GM12878 (cell line): ENCODE data around the gene AMZ2. TPM values are rescaled to one million over a fixed set of nuclear protein-coding genes. Genes with fewer than 3 reads are reported as not detected.

ENCODE experiments used
- ATAC-seq: fragments of 200-7000 bp; cut with Tn5 transposase; 3 replicates; pipeline ENCODE4 v1.9.1; 2020; ENCODE audit warnings: mild to moderate bottlenecking, moderate library complexity
- BruUV-seq: library from RNA; stranded (reverse); fragments of 400-500 nt; replicated peaks from 2 replicates; lab custom pipeline; 2021; lab: Mats Ljungman, UMichigan
- CTCF ChIA-PET: fragments of 300-600 bp; sonication (Branson Sonifier 250); formaldehyde crosslinking; extraction: SDS; loops from one replicate; lab custom pipeline; 2021; ENCODE audit warnings: inconsistent platforms; lab: Yijun Ruan, JAX
- POLR2A ChIA-PET: fragments of 350-600 bp; formaldehyde crosslinking; extraction: SDS; loops from one replicate; lab custom pipeline; 2021; ENCODE audit warnings: inconsistent platforms; lab: Charles Lee
- RAD21 ChIA-PET: fragments of 300-600 bp; sonication (Branson Sonifier 250); formaldehyde crosslinking; loops from one replicate; lab custom pipeline; 2023; ENCODE audit warnings: antibody characterized with exemption; ENCODE audit not compliant: unreplicated experiment; lab: Charles Lee
- SMC1A ChIA-PET: fragments of 300-600 bp; sonication (Branson Sonifier 250); formaldehyde crosslinking; loops from one replicate; lab custom pipeline; 2023; ENCODE audit not compliant: unreplicated experiment, uncharacterized antibody; lab: Charles Lee
- DNase-seq: peaks from one replicate; pipeline ENCODE4 v3.0.0-alpha.2; 2011; ENCODE audit warnings: low read depth, low spot score
- FAIRE-seq: peaks from 3 replicates; lab custom pipeline; 2011; peaks lifted over from hg19 to GRCh38; lab: Jason Lieb, UNC
- H2AFZ ChIP-seq: 2 replicates; pipeline ENCODE4 v1.6.0; 2011; ENCODE audit warnings: low read depth, low read length, control low read depth; ENCODE audit not compliant: control insufficient read depth
- H3K27ac ChIP-seq: 2 replicates; pipeline ENCODE4 v1.5.1; 2011; ENCODE audit warnings: control low read depth; ENCODE audit not compliant: control insufficient read depth, insufficient read depth
- H3K27me3 ChIP-seq, 2 experiments: replicated peaks in 1 of 2; 2 replicates each; pipeline versions ENCODE4 v1.6.0 to v1.6.1; 2011; ENCODE audit warnings: low read length in 1 of 2; ENCODE audit not compliant: control insufficient read depth in 2 of 2, insufficient read depth in 2 of 2
- H3K36me3 ChIP-seq, 2 experiments: 2 replicates each; pipeline ENCODE4 v1.5.1; 2011; ENCODE audit warnings: low read length in 1 of 2; ENCODE audit not compliant: control insufficient read depth in 2 of 2, insufficient read depth in 2 of 2
- H3K4me1 ChIP-seq: 2 replicates; pipeline ENCODE4 v1.6.1; 2011; ENCODE audit warnings: mild to moderate bottlenecking, low read length, moderate library complexity, mixed read lengths; ENCODE audit not compliant: control insufficient read depth, insufficient read depth
- H3K4me2 ChIP-seq: 2 replicates; pipeline ENCODE4 v1.6.0; 2011; ENCODE audit warnings: control low read depth; ENCODE audit not compliant: control insufficient read depth, insufficient read depth
- H3K4me3 ChIP-seq: fragments of 200-600 bp; sonication (generic); 2 replicates; pipeline ENCODE4 v1.5.1; 2016
- H3K79me2 ChIP-seq: 2 replicates; pipeline ENCODE4 v1.6.0; 2011; ENCODE audit warnings: low read length; ENCODE audit not compliant: control insufficient read depth, insufficient read depth
- H3K9ac ChIP-seq: 2 replicates; pipeline ENCODE4 v1.8.0; 2011; ENCODE audit warnings: low read length, control low read depth, mixed read lengths; ENCODE audit not compliant: control insufficient read depth, insufficient read depth
- H3K9me3 ChIP-seq: replicated peaks from 3 replicates; pipeline ENCODE4 v1.5.1; 2011; ENCODE audit warnings: mild to moderate bottlenecking, low read length; ENCODE audit not compliant: control insufficient read depth, insufficient read depth
- H4K20me1 ChIP-seq: 2 replicates; pipeline ENCODE4 v1.6.0; 2011; ENCODE audit not compliant: control insufficient read depth, insufficient read depth
- BCL11A ChIP-seq: IDR thresholded peaks from 2 replicates; pipeline ENCODE4 v1.6.1; 2011; ENCODE audit warnings: low read depth, low read length
- CBX3 ChIP-seq: fragments of 200-600 bp; sonication (generic); IDR thresholded peaks from 2 replicates; pipeline ENCODE4 v1.6.1; 2016; ENCODE audit warnings: low read depth, borderline replicate concordance
- ETV6 ChIP-seq, 2 experiments: fragments of 450-650 bp in 1 of 2; IDR thresholded peaks in 1 of 2; conservative IDR thresholded peaks in 1 of 2; 2 replicates each; pipeline ENCODE4 v1.6.1; 2014; ENCODE audit warnings: antibody characterized with exemption in 1 of 2, borderline replicate concordance in 1 of 2, low read depth in 1 of 2, mild to moderate bottlenecking in 1 of 2, moderate library complexity in 1 of 2
- IKZF1 ChIP-seq: fragments of 450-650 bp; conservative IDR thresholded peaks from 2 replicates; pipeline ENCODE4 v1.6.1; 2017; ENCODE audit warnings: antibody characterized with exemption, mild to moderate bottlenecking
- JUND ChIP-seq: IDR thresholded peaks from 2 replicates; pipeline ENCODE4 v1.6.1; 2012; ENCODE audit warnings: low read depth, mild to moderate bottlenecking, low read length, improper control_type of control experiment, moderate library complexity
- MXI1 ChIP-seq: fragments of 150-350 bp; IDR thresholded peaks from 2 replicates; pipeline ENCODE4 v1.6.1; 2011; ENCODE audit warnings: low read depth, mild to moderate bottlenecking, inconsistent platforms, low read length, improper control_type of control experiment
- POLR2AphosphoS5 ChIP-seq: IDR thresholded peaks from 2 replicates; pipeline ENCODE4 v1.6.1; 2011; ENCODE audit warnings: mild to moderate bottlenecking, low read length, inconsistent platforms
- SIN3A ChIP-seq: IDR thresholded peaks from 2 replicates; pipeline ENCODE4 v1.6.1; 2012; ENCODE audit warnings: low read depth, low read length, improper control_type of control experiment
- SRF ChIP-seq, 2 experiments: IDR thresholded peaks; 2 replicates each; pipeline ENCODE4 v1.6.1; 2011; ENCODE audit warnings: low read depth in 2 of 2, low read length in 2 of 2, mild to moderate bottlenecking in 1 of 2, moderate library complexity in 1 of 2
- SUPT20H ChIP-seq: IDR thresholded peaks from 2 replicates; pipeline ENCODE4 v1.6.1; 2011; ENCODE audit warnings: low read depth, mild to moderate bottlenecking, low read length, moderate library complexity, borderline replicate concordance; ENCODE audit not compliant: control insufficient read depth
- WGBS: methylation state at CpG from one replicate; pipeline ENCODE4 v1.1.6; 2016; ENCODE audit warnings: low lambda C conversion rate; ENCODE audit not compliant: insufficient replicate concordance, insufficient coverage; ENCODE audit errors: missing lambda C conversion rate; 5-methylcytosine and 5-hydroxymethylcytosine counted together
- in situ Hi-C: fragments of 300-500 bp; cut with MboI; formaldehyde crosslinking; loops from 9 replicates; pipeline ENCODE4 v1.14.3; 2018; ENCODE audit warnings: mixed read lengths
- intact Hi-C: fragments of 100-400 bp; cut with micrococcal nuclease; formaldehyde crosslinking; loops from one replicate; pipeline ENCODE4 v1.14.2; 2022; ENCODE audit not compliant: unreplicated experiment
- polyA plus RNA-seq, 11 experiments: library from polyadenylated mRNA; depleted of rRNA in 4 of 11; unstranded in 6 of 11; stranded (reverse) in 5 of 11; fragments of >200 nt; fragmentation: Nextera tagmentation in 4 of 11; fragmentation: Illumina TruSeq in 1 of 11; extraction: Ambion mirVana in 4 of 11; extraction: Trizol in 1 of 11; gene quantifications; 1 replicate in 1 of 11; 2 replicates in 10 of 11; pipeline versions ENCODE4 v1.2.1 to v1.2.3, GENCODE V29; 2011 to 2016; ENCODE audit warnings: inconsistent platforms in 2 of 11, missing spikeins in 2 of 11, low read depth in 1 of 11
- total RNA-seq, 4 experiments: library from RNA; depleted of rRNA in 3 of 4; stranded (reverse); fragments of >200 nt in 3 of 4; fragmentation: Illumina TruSeq in 1 of 4; extraction: Trizol in 1 of 4; gene quantifications; 2 replicates each; pipeline versions ENCODE4 v1.2.1 to v1.2.3, GENCODE V29; 2013 to 2021
- TF ChIP-seq, protein P1 (sequence below): fragments of 450-650 bp; IDR thresholded peaks from 2 replicates; pipeline ENCODE4 v1.6.1; 2017; ENCODE audit warnings: mild to moderate bottlenecking
- TF ChIP-seq, protein P2 (sequence below): IDR thresholded peaks from 2 replicates; pipeline ENCODE4 v1.6.1; 2012; ENCODE audit warnings: low read depth, low read length, improper control_type of control experiment
- TF ChIP-seq, protein P3 (sequence below): IDR thresholded peaks from 2 replicates; pipeline ENCODE4 v1.6.1; 2012; ENCODE audit warnings: mild to moderate bottlenecking, low read depth, low read length
- TF ChIP-seq, protein P4 (sequence below): fragments of 450-650 bp; IDR thresholded peaks from 2 replicates; pipeline ENCODE4 v1.6.1; 2017; ENCODE audit warnings: low read depth, mild to moderate bottlenecking, moderate library complexity

The AMZ2 gene
- total and polyA plus RNA-seq, 10 of the 15 experiments (the other 5 are each of a cell fraction or from before 2014, with no cell fraction given), result 79.1 to 189 (median 126) TPM

DNA sequence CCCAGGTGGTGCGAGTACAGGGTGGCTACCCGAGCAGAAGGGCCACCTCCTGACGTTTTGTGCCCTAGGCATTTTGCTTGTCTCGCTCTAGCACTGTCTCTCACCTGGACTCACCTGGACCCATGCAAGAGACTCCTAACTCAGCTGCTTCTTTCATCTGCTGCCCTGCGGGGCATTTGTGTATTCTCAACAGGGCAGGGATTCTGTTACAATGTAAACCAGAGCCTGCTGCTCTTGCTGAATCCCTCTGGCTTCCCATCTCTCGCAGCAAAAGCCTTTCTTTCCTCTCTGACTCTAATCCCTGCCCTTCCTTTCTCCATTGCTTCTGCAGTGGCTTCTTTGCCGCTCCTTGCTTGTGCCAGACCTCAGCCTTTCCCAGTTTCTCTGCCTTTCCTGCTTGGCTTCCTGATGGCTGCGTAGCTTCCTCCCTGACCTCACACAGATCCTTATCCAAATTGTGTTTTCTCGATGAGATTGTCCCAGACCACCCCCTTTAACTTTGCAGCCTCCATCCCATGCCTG lies 53.7 kb downstream of the AMZ2 start:
- DNase-seq (no peak), ATAC-seq (no peak), FAIRE-seq (no peak)
- Histone ChIP-seq H3K4me3 (no peak overlapping the region), H3K79me2 (no peaks in the 10 kb centered on the region), H3K4me2 (no peak overlapping the region), H3K4me1 (peaks cover 4% of the 10 kb centered on the region; the same call in 1 of the 2 replicates), H3K36me3 (no peaks in the 10 kb centered on the region), H3K9me3 (no peaks in the 10 kb centered on the region), H3K9ac (no peak overlapping the region), H4K20me1 (no peaks in the 10 kb centered on the region), H3K27me3 (no peaks in the 10 kb centered on the region), H2AFZ (no peak overlapping the region), H3K27ac (no peak overlapping the region)
- RAD21 ChIA-PET, result interaction anchor here (1.4 kb wide), 1 partner anchor 161 kb away, joined by 3 read pairs; no protein-coding TSS in a partner anchor
- WGBS, result 92% methylated on average over 9 of the region's 9 CpGs
- CTCF ChIA-PET, result no interaction called here
- SMC1A ChIA-PET, result no interaction called here
- BruUV-seq, result no TSS peak
- intact Hi-C loops, result no loop called here
- in situ Hi-C loops, result no loop called here
- POLR2A ChIA-PET, result no interaction called here
- TF ChIP-seq, protein P1, sequence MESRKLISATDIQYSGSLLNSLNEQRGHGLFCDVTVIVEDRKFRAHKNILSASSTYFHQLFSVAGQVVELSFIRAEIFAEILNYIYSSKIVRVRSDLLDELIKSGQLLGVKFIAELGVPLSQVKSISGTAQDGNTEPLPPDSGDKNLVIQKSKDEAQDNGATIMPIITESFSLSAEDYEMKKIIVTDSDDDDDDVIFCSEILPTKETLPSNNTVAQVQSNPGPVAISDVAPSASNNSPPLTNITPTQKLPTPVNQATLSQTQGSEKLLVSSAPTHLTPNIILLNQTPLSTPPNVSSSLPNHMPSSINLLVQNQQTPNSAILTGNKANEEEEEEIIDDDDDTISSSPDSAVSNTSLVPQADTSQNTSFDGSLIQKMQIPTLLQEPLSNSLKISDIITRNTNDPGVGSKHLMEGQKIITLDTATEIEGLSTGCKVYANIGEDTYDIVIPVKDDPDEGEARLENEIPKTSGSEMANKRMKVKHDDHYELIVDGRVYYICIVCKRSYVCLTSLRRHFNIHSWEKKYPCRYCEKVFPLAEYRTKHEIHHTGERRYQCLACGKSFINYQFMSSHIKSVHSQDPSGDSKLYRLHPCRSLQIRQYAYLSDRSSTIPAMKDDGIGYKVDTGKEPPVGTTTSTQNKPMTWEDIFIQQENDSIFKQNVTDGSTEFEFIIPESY, result no peak
- TF ChIP-seq BCL11A, result no peak
- no peak for TF ChIP-seq ETV6 (conservative IDR thresholded peaks at IDR 0.05 in 1 of 2, IDR thresholded peaks at IDR 0.05 in 1 of 2; ENCODE audit: borderline replicate concordance in 1 of 2, low read depth in 1 of 2)
- no peak for TF ChIP-seq IKZF1
- TF ChIP-seq SRF (IDR thresholded peaks at IDR 0.05; ENCODE audit: low read depth in 2 of 2, low read length in 2 of 2), result no peak
- TF ChIP-seq, protein P2, sequence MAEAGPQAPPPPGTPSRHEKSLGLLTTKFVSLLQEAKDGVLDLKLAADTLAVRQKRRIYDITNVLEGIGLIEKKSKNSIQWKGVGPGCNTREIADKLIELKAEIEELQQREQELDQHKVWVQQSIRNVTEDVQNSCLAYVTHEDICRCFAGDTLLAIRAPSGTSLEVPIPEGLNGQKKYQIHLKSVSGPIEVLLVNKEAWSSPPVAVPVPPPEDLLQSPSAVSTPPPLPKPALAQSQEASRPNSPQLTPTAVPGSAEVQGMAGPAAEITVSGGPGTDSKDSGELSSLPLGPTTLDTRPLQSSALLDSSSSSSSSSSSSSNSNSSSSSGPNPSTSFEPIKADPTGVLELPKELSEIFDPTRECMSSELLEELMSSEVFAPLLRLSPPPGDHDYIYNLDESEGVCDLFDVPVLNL, result no peak
- TF ChIP-seq SIN3A, result no peak
- TF ChIP-seq CBX3, result no peak
- TF ChIP-seq JUND, result no peak
- no peak for TF ChIP-seq MXI1
- TF ChIP-seq, protein P3, sequence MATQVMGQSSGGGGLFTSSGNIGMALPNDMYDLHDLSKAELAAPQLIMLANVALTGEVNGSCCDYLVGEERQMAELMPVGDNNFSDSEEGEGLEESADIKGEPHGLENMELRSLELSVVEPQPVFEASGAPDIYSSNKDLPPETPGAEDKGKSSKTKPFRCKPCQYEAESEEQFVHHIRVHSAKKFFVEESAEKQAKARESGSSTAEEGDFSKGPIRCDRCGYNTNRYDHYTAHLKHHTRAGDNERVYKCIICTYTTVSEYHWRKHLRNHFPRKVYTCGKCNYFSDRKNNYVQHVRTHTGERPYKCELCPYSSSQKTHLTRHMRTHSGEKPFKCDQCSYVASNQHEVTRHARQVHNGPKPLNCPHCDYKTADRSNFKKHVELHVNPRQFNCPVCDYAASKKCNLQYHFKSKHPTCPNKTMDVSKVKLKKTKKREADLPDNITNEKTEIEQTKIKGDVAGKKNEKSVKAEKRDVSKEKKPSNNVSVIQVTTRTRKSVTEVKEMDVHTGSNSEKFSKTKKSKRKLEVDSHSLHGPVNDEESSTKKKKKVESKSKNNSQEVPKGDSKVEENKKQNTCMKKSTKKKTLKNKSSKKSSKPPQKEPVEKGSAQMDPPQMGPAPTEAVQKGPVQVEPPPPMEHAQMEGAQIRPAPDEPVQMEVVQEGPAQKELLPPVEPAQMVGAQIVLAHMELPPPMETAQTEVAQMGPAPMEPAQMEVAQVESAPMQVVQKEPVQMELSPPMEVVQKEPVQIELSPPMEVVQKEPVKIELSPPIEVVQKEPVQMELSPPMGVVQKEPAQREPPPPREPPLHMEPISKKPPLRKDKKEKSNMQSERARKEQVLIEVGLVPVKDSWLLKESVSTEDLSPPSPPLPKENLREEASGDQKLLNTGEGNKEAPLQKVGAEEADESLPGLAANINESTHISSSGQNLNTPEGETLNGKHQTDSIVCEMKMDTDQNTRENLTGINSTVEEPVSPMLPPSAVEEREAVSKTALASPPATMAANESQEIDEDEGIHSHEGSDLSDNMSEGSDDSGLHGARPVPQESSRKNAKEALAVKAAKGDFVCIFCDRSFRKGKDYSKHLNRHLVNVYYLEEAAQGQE, result no peak
- TF ChIP-seq SUPT20H, result no peak
- TF ChIP-seq, protein P4, sequence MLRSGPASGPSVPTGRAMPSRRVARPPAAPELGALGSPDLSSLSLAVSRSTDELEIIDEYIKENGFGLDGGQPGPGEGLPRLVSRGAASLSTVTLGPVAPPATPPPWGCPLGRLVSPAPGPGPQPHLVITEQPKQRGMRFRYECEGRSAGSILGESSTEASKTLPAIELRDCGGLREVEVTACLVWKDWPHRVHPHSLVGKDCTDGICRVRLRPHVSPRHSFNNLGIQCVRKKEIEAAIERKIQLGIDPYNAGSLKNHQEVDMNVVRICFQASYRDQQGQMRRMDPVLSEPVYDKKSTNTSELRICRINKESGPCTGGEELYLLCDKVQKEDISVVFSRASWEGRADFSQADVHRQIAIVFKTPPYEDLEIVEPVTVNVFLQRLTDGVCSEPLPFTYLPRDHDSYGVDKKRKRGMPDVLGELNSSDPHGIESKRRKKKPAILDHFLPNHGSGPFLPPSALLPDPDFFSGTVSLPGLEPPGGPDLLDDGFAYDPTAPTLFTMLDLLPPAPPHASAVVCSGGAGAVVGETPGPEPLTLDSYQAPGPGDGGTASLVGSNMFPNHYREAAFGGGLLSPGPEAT, result no peak
- no peak for TF ChIP-seq POLR2AphosphoS5
